Measurements from ENCODE around the gene UROD.
"Not testable (repeated sequence)": the region's sequence is repeated elsewhere in the genome, so short reads cannot be mapped to it uniquely, and the experiment has no call there.

UROD gene
- total RNA-seq = 47.1 to 54.3 (median 52.8) reads per million in 4 experiments

GRCh38 chr1:45011837-45012638 lies at the start of gene UROD:
Gene UROD, plus strand, starts transcription at chr1:45012254. Its CDS starts 12 bp downstream, at chr1:45012266.
- DNase-seq = peak; percentile 79

- no peak for DNase-seq
Measured at GRCh38 chr1:44962729-44963128, 49.3 kb upstream of the UROD start.

GRCh38 chr1:44964396-44964795 lies 47.7 kb upstream of the UROD start:
- DNase-seq = no peak

- no peak for DNase-seq
Measured at GRCh38 chr1:44970317-44970716, 41.7 kb upstream of the UROD start.

- no peak for DNase-seq
Measured at GRCh38 chr1:44973645-44974044, 38.4 kb upstream of the UROD start.

GRCh38 chr1:44976252-44976651 lies 35.8 kb upstream of the UROD start:
- DNase-seq = no peak

- DNase-seq = not testable (repeated sequence)
Measured at GRCh38 chr1:44977372-44977771, 34.7 kb upstream of the UROD start.

- no peak for DNase-seq
Measured at GRCh38 chr1:44985747-44986359, 26.2 kb upstream of the UROD start.

- DNase-seq = no peak
Measured at GRCh38 chr1:44988531-44989156, 23.4 kb upstream of the UROD start.

- DNase-seq = no peak
Measured at GRCh38 chr1:44994309-44994898, 17.6 kb upstream of the UROD start.

- DNase-seq = no peak
Measured at GRCh38 chr1:44995467-44996238, 16.4 kb upstream of the UROD start.

- no peak for DNase-seq
Measured at GRCh38 chr1:44999232-44999631, 12.8 kb upstream of the UROD start.

GRCh38 chr1:45001011-45001481 lies 11.0 kb upstream of the UROD start:
- no peak for DNase-seq

GRCh38 chr1:45001576-45001975 lies 10.5 kb upstream of the UROD start:
- DNase-seq = not testable (repeated sequence)

GRCh38 chr1:45002650-45003645 lies 9.1 kb upstream of the UROD start:
- DNase-seq = no peak

- DNase-seq = no peak
Measured at GRCh38 chr1:45003741-45004140, 8.3 kb upstream of the UROD start.

GRCh38 chr1:45004281-45004920 lies 7.7 kb upstream of the UROD start:
- DNase-seq = no peak

GRCh38 chr1:45005761-45006160 lies 6.3 kb upstream of the UROD start:
- DNase-seq = no peak

- no peak for DNase-seq
Measured at GRCh38 chr1:45007311-45007710, 4.7 kb upstream of the UROD start.

GRCh38 chr1:45008076-45008475 lies 4.0 kb upstream of the UROD start:
- DNase-seq = no peak

GRCh38 chr1:45008516-45008915 lies 3.5 kb upstream of the UROD start:
- DNase-seq = no peak
